ENCODE data around the gene TRAFD1.

GRCh38 chr12:112163471-112163991 is 38.2 kb downstream of the TRAFD1 start:
- TF ChIP-seq POLR2AphosphoS5 (IDR thresholded peaks at IDR 0.05; ENCODE audit: borderline replicate concordance, low read depth, low read length) (no peak), EZH2 (IDR thresholded peaks at IDR 0.05) (no peak), FOXP2 (optimal IDR thresholded peaks at IDR 0.05; ENCODE audit: control extremely low read depth, extremely low read length, insufficient read depth) (no peak)
